Measurements from ENCODE around the gene CBX7. TPM values are rescaled to one million over a fixed set of nuclear protein-coding genes. Genes with fewer than 3 reads are reported as not detected.

The CBX7 gene
- total and polyA plus RNA-seq, 2 of the 4 experiments (the other 2 are of a cell fraction): 0.90 to 3.6 TPM

GRCh38 chr22:39087881-39088684 lies 64.4 kb downstream of the CBX7 start:
- ChIA-PET CTCF (no interaction called here), POLR2A (ENCODE audit: unreplicated experiment) (no interaction called here)
- DNase-seq (no peak), ATAC-seq (ENCODE audit: low read depth) (peak; percentile 81)
- in situ Hi-C loops (cut with MboI; ENCODE audit: low sequenced_read_pairs): no loop called here
- H2BK20ac ChIP-seq (ENCODE audit: low read depth, low read length): no peak overlapping the region
- dilution Hi-C loops (cut with HindIII; ENCODE audit: low sequenced_read_pairs, unreplicated experiment): no loop called here
- H3K4me1 ChIP-seq (ENCODE audit: control insufficient read depth, insufficient read depth, low read length): peaks cover 3% of the 10 kb centered on the region; the same call in 1 of the 2 replicates
- no peak overlapping the region for H2BK120ac ChIP-seq (ENCODE audit: low read depth, low read length)
- H3K56ac ChIP-seq (ENCODE audit: extremely low read depth, insufficient read depth, low read length): no peak overlapping the region
- no peak overlapping the region for H3K18ac ChIP-seq (ENCODE audit: low read depth, low read length)
- intact Hi-C loops (cut with micrococcal nuclease): no loop called here
- no peak overlapping the region for H4K8ac ChIP-seq (ENCODE audit: low read depth in 2 of 2, low read length in 2 of 2)
- H3K4me3 ChIP-seq (ENCODE audit: insufficient read depth, low read depth, low read length): no peak overlapping the region
- H4K20me1 ChIP-seq (ENCODE audit: insufficient read depth, low read length): no peaks in the 10 kb centered on the region
- H3K9ac ChIP-seq (ENCODE audit: low read depth, low read length): no peak overlapping the region
- H3K4ac ChIP-seq (ENCODE audit: low read depth, low read length): no peak overlapping the region
- H3K27ac ChIP-seq (ENCODE audit: insufficient read depth, low read length): no peak overlapping the region
- H2BK15ac ChIP-seq (ENCODE audit: low read depth, low read length): no peak overlapping the region
- no peak overlapping the region for H4K91ac ChIP-seq (ENCODE audit: insufficient read depth, low read depth, low read length)
- TF ChIP-seq MAFK (IDR thresholded peaks at IDR 0.05; ENCODE audit: low read depth, low read length): no peak
- TF ChIP-seq NFE2L2 (IDR thresholded peaks at IDR 0.05; ENCODE audit: low read depth, low read length): no peak
- TF ChIP-seq POLR2A (IDR thresholded peaks at IDR 0.05; ENCODE audit: low read depth, low read length): no peak
- TF ChIP-seq BHLHE40 (IDR thresholded peaks at IDR 0.05; ENCODE audit: low read depth, low read length): no peak
- TF ChIP-seq FOS (IDR thresholded peaks at IDR 0.05; ENCODE audit: low read depth, low read length): no peak
- no peak for TF ChIP-seq CHD1 (IDR thresholded peaks at IDR 0.05; ENCODE audit: low read depth, low read length)
- TF ChIP-seq, protein P1, sequence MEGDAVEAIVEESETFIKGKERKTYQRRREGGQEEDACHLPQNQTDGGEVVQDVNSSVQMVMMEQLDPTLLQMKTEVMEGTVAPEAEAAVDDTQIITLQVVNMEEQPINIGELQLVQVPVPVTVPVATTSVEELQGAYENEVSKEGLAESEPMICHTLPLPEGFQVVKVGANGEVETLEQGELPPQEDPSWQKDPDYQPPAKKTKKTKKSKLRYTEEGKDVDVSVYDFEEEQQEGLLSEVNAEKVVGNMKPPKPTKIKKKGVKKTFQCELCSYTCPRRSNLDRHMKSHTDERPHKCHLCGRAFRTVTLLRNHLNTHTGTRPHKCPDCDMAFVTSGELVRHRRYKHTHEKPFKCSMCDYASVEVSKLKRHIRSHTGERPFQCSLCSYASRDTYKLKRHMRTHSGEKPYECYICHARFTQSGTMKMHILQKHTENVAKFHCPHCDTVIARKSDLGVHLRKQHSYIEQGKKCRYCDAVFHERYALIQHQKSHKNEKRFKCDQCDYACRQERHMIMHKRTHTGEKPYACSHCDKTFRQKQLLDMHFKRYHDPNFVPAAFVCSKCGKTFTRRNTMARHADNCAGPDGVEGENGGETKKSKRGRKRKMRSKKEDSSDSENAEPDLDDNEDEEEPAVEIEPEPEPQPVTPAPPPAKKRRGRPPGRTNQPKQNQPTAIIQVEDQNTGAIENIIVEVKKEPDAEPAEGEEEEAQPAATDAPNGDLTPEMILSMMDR (conservative IDR thresholded peaks at IDR 0.05; ENCODE audit: low read depth, low read length): no peak
- TF ChIP-seq, protein P2, sequence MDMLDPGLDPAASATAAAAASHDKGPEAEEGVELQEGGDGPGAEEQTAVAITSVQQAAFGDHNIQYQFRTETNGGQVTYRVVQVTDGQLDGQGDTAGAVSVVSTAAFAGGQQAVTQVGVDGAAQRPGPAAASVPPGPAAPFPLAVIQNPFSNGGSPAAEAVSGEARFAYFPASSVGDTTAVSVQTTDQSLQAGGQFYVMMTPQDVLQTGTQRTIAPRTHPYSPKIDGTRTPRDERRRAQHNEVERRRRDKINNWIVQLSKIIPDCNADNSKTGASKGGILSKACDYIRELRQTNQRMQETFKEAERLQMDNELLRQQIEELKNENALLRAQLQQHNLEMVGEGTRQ (IDR thresholded peaks at IDR 0.05; ENCODE audit: low read depth, low read length): no peak
- no peaks in the 10 kb centered on the region for H3K79me1 ChIP-seq (ENCODE audit: low read depth in 1 of 2, low read length in 2 of 2)
- H3K9me1 ChIP-seq (ENCODE audit: insufficient read depth, low read length): no peaks in the 10 kb centered on the region
- WGBS, 2 experiments (ENCODE audit: extremely low coverage in 2 of 2, insufficient read length in 1 of 2): 65 to 100% methylated on average over 3 to 8 of the region's 18 CpGs
- no peak overlapping the region for H2AK5ac ChIP-seq (ENCODE audit: low read depth, low read length)
- BruUV-seq (replicated peaks): no TSS peak
- no peak overlapping the region for H4K5ac ChIP-seq (ENCODE audit: low read depth, low read length)
- peak overlapping the region; percentile 49; the same call in 1 of the 2 replicates for H3K23ac ChIP-seq (ENCODE audit: low read depth, low read length)
- peaks cover 36% of the 10 kb centered on the region for H3K27me3 ChIP-seq (ENCODE audit: control insufficient read depth, insufficient read depth, low read length)
- no peak overlapping the region for H2AFZ ChIP-seq (replicated peaks; ENCODE audit: low read length, poor library complexity)
- no peaks in the 10 kb centered on the region for H3K9me3 ChIP-seq (ENCODE audit: control insufficient read depth, insufficient read depth, low read length)
- H3K4me2 ChIP-seq (ENCODE audit: low read depth, low read length): no peak overlapping the region
- no peak overlapping the region for H2BK5ac ChIP-seq (ENCODE audit: low read depth, low read length, poor library complexity, severe bottlenecking)
- H2AK9ac ChIP-seq (replicated peaks; ENCODE audit: low read depth, low read length, poor library complexity): no peak overlapping the region
- H3K36me3 ChIP-seq (ENCODE audit: control insufficient read depth, insufficient read depth, low read length): no peaks in the 10 kb centered on the region
- no peak overlapping the region for H3K14ac ChIP-seq (replicated peaks; ENCODE audit: low read depth, low read length)

Measured in IMR-90 (cell line).